IMR-90 (cell line): ENCODE measurements around the gene STK40. TPM values are rescaled to one million over a fixed set of nuclear protein-coding genes. Genes with fewer than 3 reads are reported as not detected.
A peak's percentile ranks its signal among the peaks of the same experiment; 100 is the strongest.

Source experiments
- ATAC-seq: fragments of 200-7000 bp; cut with Tn5 transposase; 2 replicates; pipeline ENCODE4 v1.9.1; 2020; ENCODE audit warnings: low read depth, mild to moderate bottlenecking, moderate library complexity
- BruUV-seq: library from RNA; stranded (reverse); fragments of 400-500 nt; replicated peaks from 2 replicates; lab custom pipeline; 2021; lab: Mats Ljungman, UMichigan
- CTCF ChIA-PET: fragments of 300-600 bp; formaldehyde crosslinking; extraction: SDS; loops from one replicate; lab custom pipeline; 2021; ENCODE audit warnings: antibody characterized with exemption; lab: Yijun Ruan, JAX
- POLR2A ChIA-PET: fragments of 300-600 bp; sonication (Branson Sonifier 250); formaldehyde crosslinking; loops from one replicate; lab custom pipeline; 2022; ENCODE audit warnings: antibody characterized with exemption; ENCODE audit not compliant: unreplicated experiment; lab: Charles Lee
- DNase-seq: peaks from one replicate; pipeline ENCODE4 v3.0.0; 2013
- H2AFZ ChIP-seq: replicated peaks from 2 replicates; pipeline ENCODE3; 2013; ENCODE audit warnings: low read length, mild to moderate bottlenecking; ENCODE audit not compliant: poor library complexity
- H2AK5ac ChIP-seq: 2 replicates; pipeline ENCODE4 v1.6.1; 2013; ENCODE audit warnings: low read depth, low read length, inconsistent platforms
- H2AK9ac ChIP-seq: replicated peaks from 2 replicates; pipeline ENCODE3; 2013; ENCODE audit warnings: mild to moderate bottlenecking, low read depth, low read length, moderate library complexity; ENCODE audit not compliant: poor library complexity
- H2BK120ac ChIP-seq: 2 replicates; pipeline ENCODE4 v1.6.1; 2013; ENCODE audit warnings: low read depth, low read length, inconsistent platforms
- H2BK15ac ChIP-seq: 3 replicates; pipeline ENCODE4 v1.6.1; 2013; ENCODE audit warnings: low read depth, low read length, inconsistent platforms
- H2BK20ac ChIP-seq: 2 replicates; pipeline ENCODE4 v1.6.1; 2013; ENCODE audit warnings: low read depth, mild to moderate bottlenecking, inconsistent platforms, low read length, moderate library complexity
- H2BK5ac ChIP-seq: 2 replicates; pipeline ENCODE4 v1.6.1; 2013; ENCODE audit warnings: mild to moderate bottlenecking, low read depth, low read length, inconsistent platforms; ENCODE audit not compliant: poor library complexity, severe bottlenecking
- H3K14ac ChIP-seq: replicated peaks from 2 replicates; pipeline ENCODE4 v1.6.1; 2013; ENCODE audit warnings: low read depth, low read length, inconsistent platforms
- H3K18ac ChIP-seq: 2 replicates; pipeline ENCODE4 v1.6.1; 2013; ENCODE audit warnings: low read depth, low read length, control low read depth
- H3K23ac ChIP-seq: 2 replicates; pipeline ENCODE4 v1.6.1; 2013; ENCODE audit warnings: low read depth, low read length, inconsistent platforms
- H3K27ac ChIP-seq: 2 replicates; pipeline ENCODE4 v1.5.1; 2013; ENCODE audit warnings: mild to moderate bottlenecking, control low read depth, low read length; ENCODE audit not compliant: insufficient read depth
- H3K27me3 ChIP-seq: 2 replicates; pipeline ENCODE4 v1.6.1; 2013; ENCODE audit warnings: low read length; ENCODE audit not compliant: control insufficient read depth, insufficient read depth
- H3K36me3 ChIP-seq: 2 replicates; pipeline ENCODE4 v1.6.1; 2013; ENCODE audit warnings: low read length, mixed read lengths; ENCODE audit not compliant: control insufficient read depth, insufficient read depth
- H3K4ac ChIP-seq: 2 replicates; pipeline ENCODE4 v1.6.1; 2013; ENCODE audit warnings: low read depth, low read length, inconsistent platforms
- H3K4me1 ChIP-seq: 2 replicates; pipeline ENCODE4 v1.6.1; 2013; ENCODE audit warnings: low read length, mixed read lengths; ENCODE audit not compliant: control insufficient read depth, insufficient read depth
- H3K4me2 ChIP-seq: 2 replicates; pipeline ENCODE4 v1.6.1; 2013; ENCODE audit warnings: low read depth, mild to moderate bottlenecking, control low read depth, low read length, moderate library complexity
- H3K4me3 ChIP-seq: 2 replicates; pipeline ENCODE4 v1.5.1; 2013; ENCODE audit warnings: low read depth, mild to moderate bottlenecking, control low read depth, low read length, moderate library complexity; ENCODE audit not compliant: insufficient read depth
- H3K56ac ChIP-seq: 2 replicates; pipeline ENCODE4 v1.6.1; 2013; ENCODE audit warnings: low read length, inconsistent platforms; ENCODE audit not compliant: insufficient read depth; ENCODE audit errors: extremely low read depth
- H3K79me1 ChIP-seq, 2 experiments: 2 replicates each; pipeline ENCODE4 v1.6.1; 2013; ENCODE audit warnings: low read length in 2 of 2, inconsistent platforms in 1 of 2, low read depth in 1 of 2
- H3K9ac ChIP-seq: 2 replicates; pipeline ENCODE4 v1.6.1; 2013; ENCODE audit warnings: low read depth, low read length, control low read depth
- H3K9me1 ChIP-seq: 2 replicates; pipeline ENCODE4 v1.6.1; 2013; ENCODE audit warnings: low read length, inconsistent platforms; ENCODE audit not compliant: insufficient read depth
- H3K9me3 ChIP-seq: 2 replicates; pipeline ENCODE4 v1.6.1; 2013; ENCODE audit warnings: low read length; ENCODE audit not compliant: control insufficient read depth, insufficient read depth
- H4K20me1 ChIP-seq: 2 replicates; pipeline ENCODE4 v1.6.1; 2013; ENCODE audit warnings: low read length, inconsistent platforms; ENCODE audit not compliant: insufficient read depth
- H4K5ac ChIP-seq: 2 replicates; pipeline ENCODE4 v1.6.1; 2013; ENCODE audit warnings: mild to moderate bottlenecking, low read depth, low read length, control low read depth
- H4K8ac ChIP-seq, 2 experiments: 2 replicates each; pipeline ENCODE4 v1.6.1; 2013; ENCODE audit warnings: low read depth in 2 of 2, low read length in 2 of 2, control low read depth in 1 of 2, inconsistent platforms in 1 of 2
- H4K91ac ChIP-seq: 2 replicates; pipeline ENCODE4 v1.6.1; 2013; ENCODE audit warnings: low read depth, low read length, inconsistent platforms; ENCODE audit not compliant: insufficient read depth
- BHLHE40 ChIP-seq: fragments of 150-350 bp; IDR thresholded peaks from 2 replicates; pipeline ENCODE4 v1.6.1; 2016; ENCODE audit warnings: mild to moderate bottlenecking, low read depth, low read length
- CEBPB ChIP-seq: IDR thresholded peaks from 2 replicates; pipeline ENCODE4 v1.6.1; 2012; ENCODE audit warnings: low read depth, low read length, improper control_type of control experiment
- CHD1 ChIP-seq: IDR thresholded peaks from 2 replicates; pipeline ENCODE4 v1.6.1; 2012; ENCODE audit warnings: low read depth, low read length, improper control_type of control experiment
- MAZ ChIP-seq: IDR thresholded peaks from 2 replicates; pipeline ENCODE4 v1.6.1; 2012; ENCODE audit warnings: low read depth, mild to moderate bottlenecking, low read length, improper control_type of control experiment, moderate library complexity, borderline replicate concordance
- NFE2L2 ChIP-seq: fragments of 150-350 bp; IDR thresholded peaks from 2 replicates; pipeline ENCODE4 v1.6.1; 2016; ENCODE audit warnings: low read depth, mild to moderate bottlenecking, low read length
- RFX5 ChIP-seq: IDR thresholded peaks from 2 replicates; pipeline ENCODE4 v1.8.0; 2012; ENCODE audit warnings: low read depth, mild to moderate bottlenecking, low read length, moderate library complexity
- SMC3 ChIP-seq: fragments of 150-350 bp; IDR thresholded peaks from 2 replicates; pipeline ENCODE4 v1.6.1; 2016; ENCODE audit warnings: low read depth, mild to moderate bottlenecking, antibody characterized with exemption, low read length, moderate library complexity
- WGBS, 2 experiments: methylation state at CpG; one replicate each; pipeline versions ENCODE4 v1.1.5 to v1.1.7; 2013; ENCODE audit warnings: missing lambda C conversion rate in 2 of 2; ENCODE audit not compliant: insufficient read length in 1 of 2; ENCODE audit errors: extremely low coverage in 2 of 2; 5-methylcytosine and 5-hydroxymethylcytosine counted together
- dilution Hi-C: fragments of 300-500 bp; cut with HindIII; formaldehyde crosslinking; loops from one replicate; pipeline ENCODE4 v1.14.3; 2018; ENCODE audit warnings: low sequenced_read_pairs; ENCODE audit not compliant: unreplicated experiment
- in situ Hi-C: fragments of 300-500 bp; cut with MboI; formaldehyde crosslinking; loops from 3 replicates; pipeline ENCODE4 v1.14.3; 2019; ENCODE audit warnings: low sequenced_read_pairs, inconsistent platforms, mixed read lengths
- intact Hi-C: fragments of 100-400 bp; cut with micrococcal nuclease; formaldehyde crosslinking; loops from 2 replicates; pipeline ENCODE4 v1.10.0; 2022
- polyA plus RNA-seq, 3 experiments: library from polyadenylated mRNA; depleted of rRNA; stranded (reverse); fragments of >200 nt; gene quantifications; 2 replicates each; pipeline ENCODE4 v1.2.3, GENCODE V29; 2012; ENCODE audit warnings: low replicate concordance in 1 of 3
- total RNA-seq: library from RNA; depleted of rRNA; stranded (reverse); fragments of >200 nt; gene quantifications from 2 replicates; pipeline ENCODE4 v1.2.3, GENCODE V29; 2012
- TF ChIP-seq, protein P1 (sequence below): conservative IDR thresholded peaks from 2 replicates; pipeline ENCODE4 v1.5.1; 2012; ENCODE audit warnings: mild to moderate bottlenecking, low read depth, low read length, improper control_type of control experiment
- TF ChIP-seq, protein P2 (sequence below): fragments of 150-350 bp; IDR thresholded peaks from 2 replicates; pipeline ENCODE4 v1.6.1; 2017; ENCODE audit warnings: mild to moderate bottlenecking, antibody characterized with exemption, low read length, low read depth
- TF ChIP-seq, protein P3 (sequence below): fragments of 150-350 bp; IDR thresholded peaks from 2 replicates; pipeline ENCODE4 v1.6.1; 2016; ENCODE audit warnings: low read depth, mild to moderate bottlenecking, low read length, moderate library complexity, borderline replicate concordance

STK40 gene
- total and polyA plus RNA-seq, 2 of the 4 experiments (the other 2 are of a cell fraction) = 16.0 to 29.9 TPM

DNA sequence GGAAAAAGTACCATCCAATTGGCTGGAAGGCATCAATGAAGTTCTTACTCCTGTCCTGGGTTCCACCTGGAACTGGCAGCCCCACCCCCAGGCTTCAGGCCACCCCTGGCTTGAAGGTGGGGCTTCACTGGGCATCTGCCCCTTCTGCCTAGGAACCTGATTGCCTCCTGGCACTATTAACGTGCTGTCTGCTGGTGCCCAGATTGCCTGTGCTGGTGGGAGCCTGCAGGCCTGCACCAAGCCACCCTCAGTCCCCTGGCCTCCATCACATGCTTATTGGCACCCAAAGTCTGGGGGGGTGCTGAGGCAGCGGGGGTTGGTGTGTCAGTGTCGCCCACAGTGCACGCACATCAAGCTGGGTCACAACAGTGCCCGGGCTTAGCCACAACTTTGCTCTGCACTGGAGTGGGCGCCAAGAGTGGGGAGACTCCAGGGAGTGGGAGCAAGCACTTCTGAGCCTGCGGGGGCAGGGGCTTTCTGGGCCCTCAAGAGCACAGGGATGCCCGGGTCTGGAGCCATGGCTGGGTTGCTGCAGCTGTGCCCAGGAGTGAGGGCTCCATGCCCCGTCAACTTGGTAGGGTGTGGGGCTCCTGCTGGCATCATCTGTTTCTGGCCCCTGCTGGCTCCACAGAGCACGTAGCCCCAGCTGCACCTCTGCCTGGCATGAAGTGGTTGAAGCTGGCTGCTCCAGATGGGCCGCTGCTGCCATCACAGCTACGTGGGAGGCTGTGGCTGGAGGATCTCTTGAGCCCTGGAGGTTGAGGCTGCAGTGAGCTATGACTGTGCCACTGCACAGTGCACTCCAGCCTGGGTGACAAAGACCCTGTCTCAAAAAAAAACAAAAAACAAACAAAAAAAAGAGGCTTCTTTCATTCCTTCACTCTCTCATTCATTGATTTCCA, 16.1 kb upstream of the STK40 start:
- no peaks in the 10 kb centered on the region for H3K9me3 ChIP-seq
- H3K36me3 ChIP-seq = no peaks in the 10 kb centered on the region
- no peak overlapping the region for H2BK5ac ChIP-seq
- peak overlapping the region; percentile 39; the same call in 1 of the 2 replicates for H2AK5ac ChIP-seq
- peaks cover 0 to 7% of the 10 kb centered on the region in 2 experiments; a peak in 2 of 4 replicates for H3K79me1 ChIP-seq
- H3K56ac ChIP-seq = no peak overlapping the region
- POLR2A ChIA-PET = no interaction called here
- no peak overlapping the region for H3K14ac ChIP-seq
- no peaks in the 10 kb centered on the region for H3K27me3 ChIP-seq
- no peak overlapping the region for H3K18ac ChIP-seq
- TF ChIP-seq, protein P1, sequence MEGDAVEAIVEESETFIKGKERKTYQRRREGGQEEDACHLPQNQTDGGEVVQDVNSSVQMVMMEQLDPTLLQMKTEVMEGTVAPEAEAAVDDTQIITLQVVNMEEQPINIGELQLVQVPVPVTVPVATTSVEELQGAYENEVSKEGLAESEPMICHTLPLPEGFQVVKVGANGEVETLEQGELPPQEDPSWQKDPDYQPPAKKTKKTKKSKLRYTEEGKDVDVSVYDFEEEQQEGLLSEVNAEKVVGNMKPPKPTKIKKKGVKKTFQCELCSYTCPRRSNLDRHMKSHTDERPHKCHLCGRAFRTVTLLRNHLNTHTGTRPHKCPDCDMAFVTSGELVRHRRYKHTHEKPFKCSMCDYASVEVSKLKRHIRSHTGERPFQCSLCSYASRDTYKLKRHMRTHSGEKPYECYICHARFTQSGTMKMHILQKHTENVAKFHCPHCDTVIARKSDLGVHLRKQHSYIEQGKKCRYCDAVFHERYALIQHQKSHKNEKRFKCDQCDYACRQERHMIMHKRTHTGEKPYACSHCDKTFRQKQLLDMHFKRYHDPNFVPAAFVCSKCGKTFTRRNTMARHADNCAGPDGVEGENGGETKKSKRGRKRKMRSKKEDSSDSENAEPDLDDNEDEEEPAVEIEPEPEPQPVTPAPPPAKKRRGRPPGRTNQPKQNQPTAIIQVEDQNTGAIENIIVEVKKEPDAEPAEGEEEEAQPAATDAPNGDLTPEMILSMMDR = no peak
- TF ChIP-seq RFX5 (no peak), CHD1 (no peak), MAZ (no peak), SMC3 (no peak), BHLHE40 (no peak), NFE2L2 (no peak), CEBPB (no peak)
- TF ChIP-seq, protein P2, sequence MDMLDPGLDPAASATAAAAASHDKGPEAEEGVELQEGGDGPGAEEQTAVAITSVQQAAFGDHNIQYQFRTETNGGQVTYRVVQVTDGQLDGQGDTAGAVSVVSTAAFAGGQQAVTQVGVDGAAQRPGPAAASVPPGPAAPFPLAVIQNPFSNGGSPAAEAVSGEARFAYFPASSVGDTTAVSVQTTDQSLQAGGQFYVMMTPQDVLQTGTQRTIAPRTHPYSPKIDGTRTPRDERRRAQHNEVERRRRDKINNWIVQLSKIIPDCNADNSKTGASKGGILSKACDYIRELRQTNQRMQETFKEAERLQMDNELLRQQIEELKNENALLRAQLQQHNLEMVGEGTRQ = no peak
- TF ChIP-seq, protein P3, sequence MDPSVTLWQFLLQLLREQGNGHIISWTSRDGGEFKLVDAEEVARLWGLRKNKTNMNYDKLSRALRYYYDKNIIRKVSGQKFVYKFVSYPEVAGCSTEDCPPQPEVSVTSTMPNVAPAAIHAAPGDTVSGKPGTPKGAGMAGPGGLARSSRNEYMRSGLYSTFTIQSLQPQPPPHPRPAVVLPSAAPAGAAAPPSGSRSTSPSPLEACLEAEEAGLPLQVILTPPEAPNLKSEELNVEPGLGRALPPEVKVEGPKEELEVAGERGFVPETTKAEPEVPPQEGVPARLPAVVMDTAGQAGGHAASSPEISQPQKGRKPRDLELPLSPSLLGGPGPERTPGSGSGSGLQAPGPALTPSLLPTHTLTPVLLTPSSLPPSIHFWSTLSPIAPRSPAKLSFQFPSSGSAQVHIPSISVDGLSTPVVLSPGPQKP = no peak
- no peak overlapping the region for H3K9ac ChIP-seq
- no peaks in the 10 kb centered on the region for H4K20me1 ChIP-seq
- no peak overlapping the region for H2BK15ac ChIP-seq
- 0 out of 2 replicates have a peak overlapping the region, but pooled peaks have one; percentile 5 for H3K4ac ChIP-seq
- BruUV-seq = no TSS peak
- no peak for ATAC-seq
- dilution Hi-C loops (no loop called here), in situ Hi-C loops (loop anchor here (25.0 kb wide), 1 partner anchor 290 kb away; no protein-coding TSS in a partner anchor), intact Hi-C loops (no loop called here)
- no peak overlapping the region for H3K27ac ChIP-seq
- 0 out of 4 replicates have a peak overlapping the region, but pooled peaks of 1 of the 2 experiments have one; percentile 42 for H4K8ac ChIP-seq
- H3K9me1 ChIP-seq = no peaks in the 10 kb centered on the region
- no peak overlapping the region for H2AFZ ChIP-seq
- no peak overlapping the region for H4K91ac ChIP-seq
- no peaks in the 10 kb centered on the region for H3K4me1 ChIP-seq
- H4K5ac ChIP-seq = no peak overlapping the region
- CTCF ChIA-PET = no interaction called here
- no peak overlapping the region for H2BK120ac ChIP-seq
- H3K4me2 ChIP-seq = no peak overlapping the region
- no peak for DNase-seq
- H2AK9ac ChIP-seq = no peak overlapping the region
- no peak overlapping the region for H3K4me3 ChIP-seq
- WGBS, 2 experiments = no CpG with 5 or more reads among the region's 12 CpGs
- no peak overlapping the region for H3K23ac ChIP-seq
- no peak overlapping the region for H2BK20ac ChIP-seq
